Dendritic cell treated with granulocyte-macrophage colony-stimulating factor and Interleukin-4, amounts not matched to agents 40 ng/mL and 50 ng/mL, for 4 days (primary cell): ENCODE results near the gene TMA7B.
"Not testable (repeated sequence)": the region's sequence is repeated elsewhere in the genome, so short reads cannot be mapped to it uniquely, and the experiment has no call there.

Experiments
- H3K27ac Mint-ChIP-seq: one replicate; pipeline ENCODE4 v1.8.0; 2022; ENCODE audit warnings: mild to moderate bottlenecking, mixed read lengths
- H3K27me3 Mint-ChIP-seq: one replicate; pipeline ENCODE4 v1.8.0; 2022; ENCODE audit warnings: mild to moderate bottlenecking, mixed read lengths
- H3K36me3 Mint-ChIP-seq: one replicate; pipeline ENCODE4 v1.8.0; 2022; ENCODE audit warnings: low read depth, mixed read lengths
- H3K4me1 Mint-ChIP-seq: one replicate; pipeline ENCODE4 v1.8.0; 2022; ENCODE audit warnings: low read depth, mixed read lengths
- H3K4me3 Mint-ChIP-seq: one replicate; pipeline ENCODE4 v1.8.0; 2022; ENCODE audit warnings: mild to moderate bottlenecking, moderate library complexity, mixed read lengths
- H3K9me3 Mint-ChIP-seq: one replicate; pipeline ENCODE4 v1.8.0; 2022; ENCODE audit warnings: mixed read lengths
- intact Hi-C: fragments of 100-400 bp; cut with micrococcal nuclease; formaldehyde crosslinking; loops from one replicate; pipeline ENCODE4 v1.15.0; 2022

The TMA7B gene

DNA sequence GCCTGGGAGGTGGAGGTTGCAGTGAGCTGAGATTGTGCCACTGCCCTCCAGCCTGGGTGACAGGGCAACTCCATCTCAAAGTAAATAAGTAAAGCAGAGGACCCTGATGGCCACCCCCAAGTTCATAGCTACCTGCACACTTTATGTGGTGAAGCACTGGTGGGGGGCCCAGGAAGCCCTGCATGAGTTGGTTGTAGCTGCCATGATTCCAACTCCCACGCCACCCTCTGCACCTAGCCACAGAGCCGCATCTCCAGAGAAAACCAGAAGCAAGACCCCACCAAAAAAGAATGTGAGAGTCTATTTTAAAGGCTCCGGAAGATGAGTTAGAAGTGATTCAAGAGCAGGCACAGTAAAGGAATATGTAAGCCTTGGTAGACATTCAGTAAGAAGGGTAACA is 20.4 kb upstream of the TMA7B start:
- peaks cover 20% of the 10 kb centered on the region for H3K4me1 Mint-ChIP-seq
- no peaks in the 10 kb centered on the region for H3K36me3 Mint-ChIP-seq
- no peak overlapping the region for H3K4me3 Mint-ChIP-seq
- intact Hi-C loops: loop anchor here (10.0 kb wide), 1 partner anchor 65 kb away; no protein-coding TSS in a partner anchor
- no peaks in the 10 kb centered on the region for H3K9me3 Mint-ChIP-seq
- no peak overlapping the region for H3K27ac Mint-ChIP-seq
- H3K27me3 Mint-ChIP-seq: peaks cover 67% of the 10 kb centered on the region

DNA sequence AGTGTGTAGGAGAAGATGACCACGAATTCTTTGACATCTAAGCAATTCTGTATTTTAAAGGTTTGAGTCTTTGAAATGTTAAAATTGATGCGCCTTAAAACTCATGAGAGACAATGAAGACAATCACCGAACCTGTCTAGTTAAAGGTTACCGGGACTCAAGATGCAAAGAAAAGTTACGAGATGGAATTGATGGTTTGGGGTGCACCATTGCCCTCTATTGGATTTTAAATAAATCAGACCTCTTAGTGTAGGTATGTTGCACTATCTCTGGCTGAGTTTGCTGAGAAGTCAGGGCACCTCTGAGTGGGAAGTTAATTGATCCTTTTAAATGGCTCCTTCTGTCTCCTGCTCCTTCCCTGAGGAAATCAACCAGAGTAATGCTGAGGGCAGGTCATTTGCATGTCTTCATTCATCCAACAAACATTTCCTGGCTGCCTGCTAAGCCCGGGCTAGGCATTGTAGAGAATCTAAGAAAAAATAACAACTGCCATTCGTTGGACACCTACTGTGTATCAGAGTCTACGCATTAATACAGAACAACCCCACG is 19.4 kb upstream of the TMA7B start:
- Mint-ChIP-seq H3K4me1 (peaks cover 15% of the 10 kb centered on the region), H3K36me3 (no peaks in the 10 kb centered on the region), H3K27me3 (peaks cover 62% of the 10 kb centered on the region), H3K9me3 (no peaks in the 10 kb centered on the region), H3K4me3 (no peak overlapping the region), H3K27ac (no peak overlapping the region)
- intact Hi-C loops: loop anchor here (10.0 kb wide), 1 partner anchor 64 kb away; no protein-coding TSS in a partner anchor

DNA sequence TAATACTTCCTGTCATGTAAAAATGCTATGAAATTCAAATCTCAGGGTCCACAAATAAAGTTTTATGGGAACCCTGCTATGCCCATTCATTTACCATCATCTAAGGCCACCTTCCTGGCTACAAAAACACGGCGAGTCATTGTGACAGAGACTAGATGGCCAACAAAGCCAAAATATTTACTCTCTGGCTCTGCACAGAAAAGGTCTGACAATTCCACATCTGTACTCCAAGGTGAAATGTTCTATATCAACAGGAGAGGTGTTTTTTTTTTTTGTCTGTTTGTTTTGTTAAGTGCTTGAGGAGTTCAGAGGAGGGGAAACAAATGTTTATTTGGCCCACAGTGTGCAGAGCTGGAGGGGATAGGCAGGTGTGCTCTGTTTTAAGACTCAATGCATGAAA is 18.6 kb upstream of the TMA7B start:
- Mint-ChIP-seq H3K27ac (no peak overlapping the region), H3K27me3 (peaks cover 55% of the 10 kb centered on the region), H3K9me3 (no peaks in the 10 kb centered on the region), H3K4me1 (peaks cover 9% of the 10 kb centered on the region), H3K4me3 (no peak overlapping the region), H3K36me3 (no peaks in the 10 kb centered on the region)
- intact Hi-C loops: loop anchor here (10.0 kb wide), 1 partner anchor 63 kb away; no protein-coding TSS in a partner anchor

DNA sequence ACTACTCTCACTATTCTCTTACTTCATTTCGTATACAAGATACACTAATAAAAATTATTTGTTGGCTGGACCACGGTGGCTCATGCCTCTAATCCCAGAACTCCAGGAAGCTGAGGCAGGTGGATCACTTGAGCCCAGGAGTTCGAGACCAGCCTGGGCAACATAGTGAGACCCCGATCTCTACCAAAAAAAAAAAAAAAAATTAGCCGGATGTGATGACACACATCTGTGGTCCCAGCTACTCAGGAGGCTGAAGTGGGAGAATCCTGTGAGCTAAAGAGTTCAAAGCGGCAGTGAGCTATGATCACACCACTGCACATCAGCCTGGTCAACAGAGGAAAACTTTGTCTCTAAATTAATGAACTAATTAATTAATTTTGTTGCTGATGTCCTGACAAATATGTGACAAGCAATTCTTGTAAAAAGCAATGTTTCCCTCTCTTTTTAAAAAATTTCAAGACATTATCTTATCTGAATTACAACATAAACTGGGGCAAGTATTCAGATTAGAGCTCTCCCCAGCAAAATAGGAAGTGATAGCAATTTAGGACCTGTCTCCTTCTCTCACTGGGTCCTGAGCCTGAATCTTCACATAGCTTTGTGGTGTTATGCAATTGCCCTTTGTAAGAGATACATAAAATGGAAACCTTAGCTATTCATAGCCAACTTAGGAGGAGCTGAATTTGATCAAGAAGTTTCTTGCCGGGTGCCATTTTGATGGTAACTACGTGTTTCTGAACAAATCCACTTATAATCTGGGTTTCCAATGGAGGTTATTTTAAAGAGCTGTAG is 17.6 kb upstream of the TMA7B start:
- intact Hi-C loops: loop anchor here (10.0 kb wide), 1 partner anchor 62 kb away; no protein-coding TSS in a partner anchor
- no peak overlapping the region for H3K4me3 Mint-ChIP-seq
- H3K27me3 Mint-ChIP-seq: peaks cover 56% of the 10 kb centered on the region

DNA sequence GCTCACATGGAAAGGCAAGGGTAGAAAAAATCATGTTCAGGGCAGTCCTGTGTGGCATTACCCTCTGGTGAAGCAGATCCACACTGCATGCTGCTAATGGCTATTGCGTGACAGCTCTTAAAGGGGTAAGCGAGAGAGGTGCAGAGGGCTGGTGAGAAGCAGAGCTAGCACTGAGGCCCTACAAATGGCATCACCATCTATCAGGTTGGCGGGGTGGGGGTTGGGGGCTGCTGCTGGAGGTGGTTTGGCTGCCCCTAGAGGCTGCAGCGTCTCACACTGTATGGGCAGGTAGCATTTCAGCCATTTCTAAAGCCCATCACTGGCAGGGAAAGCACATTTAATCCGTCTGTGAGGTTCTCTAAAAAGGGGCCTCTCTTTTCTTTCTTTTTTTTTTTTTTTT is 16.9 kb upstream of the TMA7B start:
- intact Hi-C loops: loop anchor here (10.0 kb wide), 1 partner anchor 61 kb away; no protein-coding TSS in a partner anchor
- no peak overlapping the region for H3K4me3 Mint-ChIP-seq
- H3K27me3 Mint-ChIP-seq: peaks cover 54% of the 10 kb centered on the region
- no peak overlapping the region for H3K27ac Mint-ChIP-seq
- no peaks in the 10 kb centered on the region for H3K9me3 Mint-ChIP-seq
- H3K4me1 Mint-ChIP-seq: peaks cover 18% of the 10 kb centered on the region
- no peaks in the 10 kb centered on the region for H3K36me3 Mint-ChIP-seq

More for the DNA sequence above, 17.6 kb upstream of the TMA7B start:
- no peaks in the 10 kb centered on the region for H3K36me3 Mint-ChIP-seq
- no peaks in the 10 kb centered on the region for H3K9me3 Mint-ChIP-seq
- peaks cover 16% of the 10 kb centered on the region for H3K4me1 Mint-ChIP-seq
- no peak overlapping the region for H3K27ac Mint-ChIP-seq

DNA sequence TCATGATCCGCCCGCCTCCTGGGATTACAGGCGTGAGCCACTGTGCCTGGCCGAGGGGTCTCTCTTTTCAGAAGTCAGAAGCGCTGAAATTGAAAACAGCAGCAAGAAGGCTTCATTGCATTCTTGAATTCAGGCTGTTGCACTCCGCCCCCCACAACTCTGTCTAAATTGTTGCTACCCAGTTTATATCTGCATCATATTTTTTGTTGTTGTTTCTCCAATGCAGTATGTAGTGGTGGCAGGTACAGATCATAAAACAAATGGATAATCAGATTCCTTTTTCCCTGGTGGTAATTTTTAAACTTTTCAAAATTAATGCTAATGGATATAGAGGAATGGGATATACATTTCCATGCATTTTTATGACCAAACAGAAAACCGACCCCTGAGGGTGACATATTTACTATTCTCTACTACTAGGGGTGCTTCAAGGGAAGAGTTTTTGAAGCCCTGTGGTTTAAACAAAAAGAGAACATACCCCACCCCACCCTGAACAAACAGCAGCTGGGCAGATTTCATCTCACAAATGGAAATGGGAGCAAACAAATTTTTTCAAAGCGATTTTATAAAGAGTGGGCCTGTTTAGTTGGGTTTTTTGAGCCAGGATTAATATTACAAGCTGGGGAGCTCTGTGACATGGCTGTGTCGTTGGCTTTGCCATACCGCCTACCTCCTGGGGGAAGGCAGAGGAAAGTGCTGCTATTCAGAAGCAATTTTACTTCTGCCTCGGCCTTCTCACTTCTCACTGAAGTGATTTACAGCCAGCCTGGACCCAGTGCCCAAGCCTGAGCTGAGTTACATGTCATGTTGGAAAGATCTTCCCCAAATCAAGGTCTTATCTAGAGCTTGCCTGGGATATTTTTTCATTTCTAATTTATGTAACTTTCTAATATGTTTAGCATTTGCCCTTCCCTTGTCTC is 16.0 kb upstream of the TMA7B start:
- Mint-ChIP-seq H3K9me3 (no peaks in the 10 kb centered on the region), H3K4me1 (peaks cover 22% of the 10 kb centered on the region), H3K4me3 (no peak overlapping the region), H3K36me3 (no peaks in the 10 kb centered on the region), H3K27ac (no peak overlapping the region), H3K27me3 (peaks cover 54% of the 10 kb centered on the region)
- intact Hi-C loops: loop anchor here (10.0 kb wide), 1 partner anchor 61 kb away; no protein-coding TSS in a partner anchor

DNA sequence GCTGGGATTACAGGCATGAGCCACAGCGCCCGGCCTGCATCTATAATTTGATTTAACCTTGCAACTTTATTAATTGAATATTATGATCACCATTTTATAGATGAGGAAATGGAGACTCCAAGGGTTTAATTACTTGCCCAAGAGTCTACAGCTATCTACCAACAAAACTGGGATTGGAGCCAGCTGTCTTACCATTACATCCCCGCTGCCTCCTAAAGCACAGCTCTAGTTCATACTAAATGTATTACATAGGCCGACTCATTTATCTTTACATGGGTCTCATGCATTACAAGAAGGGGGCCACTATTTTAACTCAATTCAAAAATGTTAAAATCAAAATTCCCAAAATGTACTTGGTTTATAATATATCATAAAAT is 14.1 kb upstream of the TMA7B start:
- Mint-ChIP-seq H3K36me3 (no peaks in the 10 kb centered on the region), H3K9me3 (no peaks in the 10 kb centered on the region), H3K4me1 (peaks cover 28% of the 10 kb centered on the region), H3K27me3 (peaks cover 60% of the 10 kb centered on the region), H3K27ac (no peak overlapping the region), H3K4me3 (no peak overlapping the region)
- intact Hi-C loops: loop anchor here (10.0 kb wide), 1 partner anchor 59 kb away; no protein-coding TSS in a partner anchor

DNA sequence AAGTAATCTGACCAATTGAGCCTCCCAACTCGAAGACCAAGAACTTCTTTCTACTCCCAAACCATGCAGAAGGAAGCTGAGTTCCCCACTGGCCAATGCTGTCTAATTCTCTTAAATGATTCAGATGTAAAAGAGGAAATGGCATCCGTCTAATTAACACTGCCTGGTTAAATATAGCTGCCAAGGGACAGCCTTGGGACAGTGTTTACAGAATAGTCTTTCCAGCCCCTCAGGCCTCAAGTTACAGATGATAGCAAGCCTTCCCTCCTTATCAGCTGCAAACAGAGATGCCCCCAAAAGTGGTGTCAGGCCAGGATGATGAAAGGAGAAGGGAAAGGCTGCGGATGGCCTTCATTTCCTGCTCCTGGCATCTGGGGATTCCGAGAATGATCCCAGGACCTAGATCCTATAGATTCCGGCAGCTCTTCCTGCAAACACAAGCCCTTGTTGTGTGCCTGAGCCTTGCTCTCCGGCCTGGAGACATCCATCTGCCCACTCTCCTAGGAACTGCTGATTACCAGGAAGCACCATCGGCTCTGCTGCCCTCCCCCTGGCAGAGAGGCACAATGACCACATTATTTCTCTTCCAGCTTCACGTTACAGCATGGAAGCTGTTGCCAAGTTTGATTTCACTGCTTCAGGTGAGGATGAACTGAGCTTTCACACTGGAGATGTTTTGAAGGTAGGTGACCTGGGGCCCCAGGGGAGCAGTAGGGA is 13.5 kb upstream of the TMA7B start:
- H3K27ac Mint-ChIP-seq: no peak overlapping the region

DNA sequence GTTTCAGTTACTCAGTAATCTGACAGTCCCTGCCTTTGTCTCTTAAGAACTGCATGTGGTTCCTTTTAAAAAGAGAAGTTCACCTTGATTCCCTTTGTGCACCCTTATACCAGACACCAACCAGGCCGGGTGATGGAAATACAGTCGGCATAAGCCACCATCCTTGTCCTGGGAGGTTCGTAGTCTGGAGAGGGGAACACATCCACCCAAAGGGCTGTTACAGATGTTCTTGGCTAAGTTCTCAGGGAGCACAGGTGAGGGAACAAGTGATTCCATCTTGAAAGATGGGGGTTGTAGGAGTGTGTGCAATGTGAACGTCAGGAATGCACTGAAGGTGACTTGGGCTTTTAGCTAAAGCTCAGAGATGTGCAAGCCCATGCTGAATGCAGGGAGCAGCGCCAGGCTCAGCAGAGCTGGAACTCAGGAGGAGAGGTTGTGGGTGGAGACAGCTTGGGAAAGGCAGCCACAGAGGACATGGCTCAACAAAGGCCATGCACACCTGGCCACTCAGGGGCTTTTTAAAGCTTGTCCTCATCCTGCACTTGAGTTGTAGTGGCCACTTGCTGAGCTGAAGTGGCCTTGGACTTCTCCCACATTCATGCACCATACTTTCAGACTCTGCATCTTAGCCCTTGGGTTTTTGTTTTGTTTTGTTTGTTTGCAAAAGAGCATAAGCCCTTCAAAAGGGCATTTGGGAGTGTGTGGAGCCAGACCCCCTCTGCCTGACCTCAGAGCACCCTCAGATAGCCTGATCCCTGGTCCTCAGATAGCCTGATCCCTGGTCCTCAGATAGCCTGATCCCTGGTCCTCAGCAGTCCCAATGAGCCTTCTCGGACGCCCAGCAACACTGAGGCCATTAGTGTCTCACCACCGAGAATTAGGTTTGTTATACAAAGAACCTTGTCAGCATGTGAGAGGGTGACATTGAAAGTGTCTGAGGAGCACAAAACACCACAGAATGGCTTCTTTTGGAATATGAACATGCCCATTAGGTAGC is 12.7 kb upstream of the TMA7B start:
- H3K27me3 Mint-ChIP-seq: peaks cover 69% of the 10 kb centered on the region
- intact Hi-C loops: loop anchor here (10.0 kb wide), 1 partner anchor 57 kb away; no protein-coding TSS in a partner anchor
- H3K27ac Mint-ChIP-seq: no peak overlapping the region
- H3K4me3 Mint-ChIP-seq: no peak overlapping the region
- H3K4me1 Mint-ChIP-seq: peaks cover 28% of the 10 kb centered on the region
- no peaks in the 10 kb centered on the region for H3K9me3 Mint-ChIP-seq
- no peaks in the 10 kb centered on the region for H3K36me3 Mint-ChIP-seq

More for the DNA sequence above, 13.5 kb upstream of the TMA7B start:
- Mint-ChIP-seq H3K4me1 (peaks cover 28% of the 10 kb centered on the region), H3K27me3 (peaks cover 64% of the 10 kb centered on the region), H3K4me3 (no peak overlapping the region), H3K36me3 (no peaks in the 10 kb centered on the region), H3K9me3 (no peaks in the 10 kb centered on the region)
- intact Hi-C loops: loop anchor here (10.0 kb wide), 1 partner anchor 58 kb away; no protein-coding TSS in a partner anchor

DNA sequence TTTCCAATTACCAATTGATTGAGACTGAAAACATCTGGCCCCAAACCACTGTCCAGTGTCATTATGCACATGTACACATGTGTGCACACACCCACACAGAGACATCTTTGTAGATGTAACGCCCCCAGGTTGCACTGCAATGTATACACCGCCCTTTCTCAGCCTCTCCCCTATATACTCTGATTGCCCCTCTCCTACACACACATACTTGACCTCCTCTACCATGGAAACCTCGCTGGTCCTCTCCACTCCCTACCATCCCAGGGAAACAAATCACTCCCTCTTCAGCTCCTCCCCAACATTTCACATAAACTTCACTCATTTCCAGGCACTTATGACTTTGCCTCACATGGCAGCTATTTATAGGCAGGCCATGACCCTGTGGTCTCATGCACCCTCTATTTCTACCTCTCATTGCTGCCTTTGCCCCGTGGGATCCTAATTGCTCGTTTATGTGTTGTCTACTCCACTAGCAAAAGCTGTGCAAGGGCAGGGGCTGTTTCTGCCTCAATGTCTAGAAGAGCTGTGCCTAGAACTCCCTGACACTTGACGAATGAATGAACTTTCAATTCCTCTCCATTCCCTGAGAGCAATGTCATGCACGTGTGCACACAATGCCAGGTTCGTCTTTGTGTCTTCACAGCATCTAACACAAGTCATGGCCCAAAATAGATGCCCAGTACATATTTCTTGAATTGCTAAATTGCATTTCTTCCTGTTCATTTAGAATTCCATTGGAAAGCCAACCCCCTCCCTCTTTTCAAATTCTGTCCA is 10.0 kb upstream of the TMA7B start:
- Mint-ChIP-seq H3K36me3 (no peaks in the 10 kb centered on the region), H3K9me3 (no peaks in the 10 kb centered on the region), H3K4me3 (no peak overlapping the region), H3K27me3 (peaks cover 85% of the 10 kb centered on the region), H3K4me1 (peaks cover 22% of the 10 kb centered on the region), H3K27ac (no peak overlapping the region)
- intact Hi-C loops: loop anchor here (10.0 kb wide), 1 partner anchor 55 kb away; no protein-coding TSS in a partner anchor

DNA sequence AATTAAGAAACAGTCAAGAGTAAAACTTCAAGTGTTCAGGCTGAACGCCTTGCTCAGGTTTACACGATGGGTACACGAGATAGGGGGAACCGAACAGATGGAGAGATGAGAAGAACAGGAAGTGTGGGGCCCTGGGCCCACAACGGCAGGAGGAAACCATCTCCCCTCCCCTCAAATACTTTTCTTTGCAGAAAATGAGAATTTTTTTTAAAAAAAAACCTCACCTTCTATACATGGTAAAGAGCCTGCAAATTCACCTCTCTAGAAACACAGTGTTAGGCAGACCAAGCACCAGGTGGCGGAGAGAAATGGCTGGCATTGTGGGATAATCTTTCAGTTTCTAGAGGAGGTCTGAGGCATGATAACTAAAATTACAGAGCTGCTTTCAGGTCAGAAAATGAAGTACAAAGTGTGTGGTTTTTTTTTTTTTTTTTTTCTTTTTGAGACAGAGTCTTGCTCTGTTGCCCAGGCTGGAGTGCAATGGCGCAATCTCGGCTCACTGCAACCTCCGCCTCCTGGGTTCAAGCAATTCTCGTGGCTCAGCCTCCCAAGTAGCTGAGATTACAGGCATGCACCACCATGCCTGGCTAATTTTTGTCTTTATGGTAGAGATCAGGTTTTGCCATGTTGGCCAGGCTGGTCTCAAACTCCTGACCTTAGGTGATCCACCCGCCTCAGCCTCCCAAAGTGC is 8.4 kb upstream of the TMA7B start:
- not testable (repeated sequence) for H3K36me3 Mint-ChIP-seq

More for the DNA sequence above, 8.4 kb upstream of the TMA7B start:
- H3K9me3 Mint-ChIP-seq, H3K4me3 Mint-ChIP-seq, H3K27ac Mint-ChIP-seq, intact Hi-C loops: not testable (repeated sequence)
- Mint-ChIP-seq H3K27me3 (peaks cover 92% of the 10 kb centered on the region), H3K4me1 (peaks cover 28% of the 10 kb centered on the region)
